GM18907 (cell line): ENCODE results near the gene STAG1.
"Not testable (repeated sequence)": the region's sequence is repeated elsewhere in the genome, so short reads cannot be mapped to it uniquely, and the experiment has no call there.

Source experiments
- ATAC-seq: cut with Tn5 transposase; IDR thresholded peaks from one replicate; pipeline ENCODE4 v1.9.1; 2021; ENCODE audit warnings: mild to moderate bottlenecking, moderate library complexity; ENCODE audit not compliant: unreplicated experiment

STAG1 gene

DNA sequence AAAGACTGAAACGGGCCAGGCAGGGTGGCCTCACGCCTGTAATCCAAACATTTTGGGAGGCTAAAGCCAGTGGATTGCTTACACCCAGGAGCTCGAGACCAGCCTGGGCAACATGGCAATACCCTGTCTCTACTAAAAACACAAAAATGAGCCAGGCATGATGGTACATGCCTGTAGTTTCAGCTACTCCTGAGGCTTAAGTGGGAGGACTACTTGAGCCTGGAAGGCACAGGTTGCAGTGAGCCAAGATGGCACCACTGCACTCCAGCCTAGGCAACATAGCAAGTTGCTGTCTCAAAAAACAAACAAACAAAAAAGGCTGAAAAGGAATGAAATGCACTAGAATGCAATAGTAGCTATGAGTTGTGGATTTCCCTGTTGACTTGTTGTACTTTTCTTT lies 94.7 kb downstream of the STAG1 start:
- ATAC-seq: no peak

- ATAC-seq: no peak
These were observed 98.5 kb downstream of the STAG1 start for GRCh38 chr3:136653628-136654027.

- no peak for ATAC-seq
These were observed 100.6 kb downstream of the STAG1 start for GRCh38 chr3:136651581-136651980.

DNA sequence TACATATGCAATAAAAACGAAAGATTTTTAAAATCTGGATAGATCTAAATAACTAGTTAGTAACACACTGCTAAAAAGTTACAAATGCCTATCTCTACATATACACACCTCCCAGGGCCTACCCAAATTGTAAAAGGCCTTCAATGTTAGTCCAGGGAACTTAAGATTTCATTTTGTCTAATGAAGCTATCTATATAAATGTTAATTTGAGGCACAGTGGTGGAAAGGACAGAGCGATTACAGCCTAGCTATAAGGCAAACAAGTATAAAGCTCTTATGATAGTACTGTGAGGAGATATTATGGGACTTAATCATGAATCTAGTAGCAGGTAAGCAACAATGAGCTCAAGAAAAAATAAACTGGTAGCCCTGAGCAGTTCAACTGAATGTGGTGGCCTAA lies 101.7 kb downstream of the STAG1 start:
- no peak for ATAC-seq

- peak; percentile 84 for ATAC-seq
These were observed 106.3 kb downstream of the STAG1 start for GRCh38 chr3:136645915-136646314.

- ATAC-seq: no peak
These were observed 108.0 kb downstream of the STAG1 start for GRCh38 chr3:136644212-136644611.

DNA sequence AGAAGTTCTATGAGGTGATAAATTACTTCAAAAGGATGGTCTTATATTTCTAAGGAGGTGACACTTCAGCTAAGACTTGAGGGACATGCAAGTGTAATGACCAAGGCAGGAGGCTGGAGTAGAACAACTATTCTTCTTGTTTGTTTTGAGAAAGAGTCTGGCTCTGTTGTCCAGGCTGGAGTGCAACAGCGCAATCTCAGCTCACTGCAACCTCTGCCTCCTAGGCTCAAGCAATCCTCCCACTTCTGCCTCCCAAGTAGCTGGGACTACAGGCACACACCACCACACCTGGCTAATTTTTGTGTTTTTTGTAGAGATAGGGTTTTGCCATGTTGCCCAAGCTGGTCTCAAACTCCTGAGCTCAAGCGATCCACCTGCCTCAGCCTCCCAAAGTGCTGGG lies 108.8 kb downstream of the STAG1 start:
- ATAC-seq: not testable (repeated sequence)

DNA sequence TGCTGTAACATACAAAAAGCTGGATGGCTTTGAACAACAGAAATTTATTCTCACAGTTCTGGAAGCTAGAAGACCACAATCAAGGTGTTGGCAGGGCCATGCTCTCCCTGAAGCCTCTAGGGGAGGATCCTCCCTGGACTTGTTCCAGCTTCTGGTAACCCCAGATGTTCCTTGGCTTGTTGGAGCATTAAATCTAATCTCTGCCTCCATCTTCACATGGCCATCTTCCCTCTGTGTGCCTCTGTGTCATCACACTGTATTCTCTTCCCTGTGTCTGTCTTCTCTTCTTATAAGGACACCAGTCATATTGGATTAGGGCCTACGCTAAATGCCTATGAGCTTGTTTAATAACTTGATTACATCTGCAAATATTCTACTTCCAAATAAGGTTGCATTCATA lies 109.5 kb downstream of the STAG1 start:
- ATAC-seq: no peak

GRCh38 chr3:136639069-136639468 lies 113.1 kb downstream of the STAG1 start:
- ATAC-seq: no peak

GRCh38 chr3:136637176-136637575 lies 115.0 kb downstream of the STAG1 start:
- ATAC-seq: no peak

GRCh38 chr3:136634821-136635220 lies 117.4 kb downstream of the STAG1 start:
- no peak for ATAC-seq

GRCh38 chr3:136632625-136633081 lies 119.5 kb downstream of the STAG1 start:
- no peak for ATAC-seq

DNA sequence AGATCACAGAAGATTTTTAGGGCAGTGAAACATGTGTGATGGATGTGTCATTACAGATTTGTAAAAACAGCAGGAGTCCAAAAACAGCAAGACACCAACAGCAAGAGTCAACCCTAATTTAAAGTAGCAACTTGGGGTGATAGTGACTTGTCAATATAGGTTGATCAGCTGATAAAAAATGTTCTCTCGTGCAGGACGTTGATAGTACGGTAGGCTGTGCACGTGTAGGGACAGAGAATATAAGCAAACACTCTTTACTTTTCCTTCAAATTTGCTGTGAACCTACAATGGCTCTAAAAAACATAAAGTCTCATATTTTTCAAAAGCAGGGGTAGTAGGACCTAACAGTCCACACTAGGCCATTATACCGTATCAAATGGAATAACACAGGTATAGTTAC lies 120.8 kb downstream of the STAG1 start:
- ATAC-seq: no peak

DNA sequence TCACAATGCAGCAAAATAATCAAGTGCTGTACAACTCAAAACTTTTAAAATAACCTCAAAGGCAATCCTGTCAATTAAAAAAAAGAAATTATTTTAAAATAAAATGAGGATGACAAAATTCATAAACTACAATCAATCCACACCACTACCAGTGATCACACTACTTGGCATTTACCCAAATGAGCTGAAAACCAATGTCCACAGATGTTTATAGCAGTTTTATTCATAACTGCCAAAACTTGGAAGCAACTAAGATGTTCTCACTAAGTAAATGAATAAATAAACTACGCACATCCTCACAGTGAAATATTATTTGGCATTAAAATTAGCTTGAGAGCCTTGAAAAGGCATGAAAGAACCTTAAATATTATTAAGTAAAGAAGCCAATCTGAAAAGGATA lies 121.3 kb downstream of the STAG1 start:
- no peak for ATAC-seq

- ATAC-seq: no peak
These were observed 125.7 kb downstream of the STAG1 start for GRCh38 chr3:136626493-136626892.

GRCh38 chr3:136624894-136625815 lies 127.0 kb downstream of the STAG1 start:
- ATAC-seq: peak; percentile 54

DNA sequence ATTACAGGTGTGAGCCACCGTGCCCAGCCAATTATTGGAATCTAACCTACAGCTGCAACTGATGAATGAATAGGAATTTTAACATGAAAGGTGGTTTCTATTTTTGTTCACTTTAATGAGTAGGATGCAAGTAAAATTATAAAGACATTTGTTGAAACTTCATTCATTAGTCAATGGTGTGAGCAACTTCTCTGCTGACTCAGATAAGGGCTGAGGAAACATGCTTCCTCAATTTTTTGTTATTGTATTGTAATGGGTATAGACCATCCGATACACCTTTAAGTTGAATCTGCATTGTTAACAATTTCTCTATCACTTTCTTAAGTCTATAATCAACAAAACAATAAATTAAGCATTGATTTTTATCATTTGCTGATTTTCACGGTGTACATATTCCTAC lies 127.8 kb downstream of the STAG1 start:
- ATAC-seq: no peak

GRCh38 chr3:136621628-136622027 lies 130.6 kb downstream of the STAG1 start:
- ATAC-seq: no peak

GRCh38 chr3:136620436-136620835 lies 131.7 kb downstream of the STAG1 start:
- ATAC-seq: no peak

DNA sequence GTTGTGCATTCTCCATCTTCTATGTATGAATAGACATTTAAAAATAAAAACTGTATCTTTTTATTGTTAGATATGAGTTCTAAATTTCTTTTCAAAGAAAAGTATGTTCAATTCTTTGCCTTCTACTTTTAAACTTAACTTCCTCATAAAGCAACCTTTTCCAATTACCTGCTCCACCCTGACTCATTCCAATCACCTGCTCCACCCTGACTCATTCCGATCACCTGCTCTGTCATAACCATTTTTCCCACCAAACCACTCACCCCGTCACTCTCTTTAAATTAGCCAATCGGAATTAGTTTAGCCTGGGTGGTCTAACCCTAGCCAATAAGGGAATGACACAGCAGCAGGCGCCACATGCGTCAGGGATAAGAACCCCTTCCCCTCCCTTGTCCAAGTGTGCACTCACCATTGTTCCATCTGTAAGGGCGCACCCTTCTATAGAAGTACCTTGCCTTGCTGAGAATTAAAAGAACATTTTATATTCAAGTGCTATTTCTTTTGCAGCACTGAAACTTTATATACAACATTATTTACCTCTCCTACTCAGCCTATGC lies 134.1 kb downstream of the STAG1 start:
- not testable (repeated sequence) for ATAC-seq

GRCh38 chr3:136617198-136617597 lies 135.0 kb downstream of the STAG1 start:
- ATAC-seq: no peak

- no peak for ATAC-seq
These were observed 139.7 kb downstream of the STAG1 start for GRCh38 chr3:136612512-136612911.
